Skeletal muscle satellite cell (primary cell): Measurements from ENCODE around the gene PRPF19.

Source experiments
- H3K27me3 ChIP-seq: 2 replicates; pipeline ENCODE4 v1.7.0; 2013; ENCODE audit warnings: low read length; ENCODE audit not compliant: control insufficient read depth, insufficient read depth
- H3K36me3 ChIP-seq: 2 replicates; pipeline ENCODE4 v1.7.0; 2013; ENCODE audit warnings: mild to moderate bottlenecking, control low read depth, low read length; ENCODE audit not compliant: insufficient read depth
- H3K4me1 ChIP-seq: 2 replicates; pipeline ENCODE4 v1.7.0; 2013; ENCODE audit warnings: low read length; ENCODE audit not compliant: control insufficient read depth, insufficient read depth
- H3K4me2 ChIP-seq: 2 replicates; pipeline ENCODE4 v1.7.0; 2013; ENCODE audit warnings: mild to moderate bottlenecking, low read length
- H3K4me3 ChIP-seq: 2 replicates; pipeline ENCODE4 v1.7.0; 2013; ENCODE audit warnings: low read length
- H3K9ac ChIP-seq: 2 replicates; pipeline ENCODE4 v1.7.0; 2013; ENCODE audit warnings: mild to moderate bottlenecking, low read depth, low read length, moderate library complexity
- H3K9me3 ChIP-seq: replicated peaks from 2 replicates; pipeline ENCODE4 v1.7.0; 2013; ENCODE audit warnings: mild to moderate bottlenecking, control low read depth, low read length

The PRPF19 gene

GRCh38 chr11:60936467-60937143 is 30.2 kb upstream of the PRPF19 start:
- H3K9ac ChIP-seq, result no peak overlapping the region
- no peak overlapping the region for H3K4me3 ChIP-seq
- no peaks in the 10 kb centered on the region for H3K36me3 ChIP-seq
- H3K9me3 ChIP-seq, result no peaks in the 10 kb centered on the region
- no peaks in the 10 kb centered on the region for H3K4me1 ChIP-seq
- H3K27me3 ChIP-seq, result no peaks in the 10 kb centered on the region
- H3K4me2 ChIP-seq, result no peak overlapping the region

GRCh38 chr11:60935676-60936442 is 29.5 kb upstream of the PRPF19 start:
- H3K4me2 ChIP-seq, result no peak overlapping the region
- H3K4me3 ChIP-seq, result no peak overlapping the region
- H3K36me3 ChIP-seq, result no peaks in the 10 kb centered on the region
- H3K9ac ChIP-seq, result no peak overlapping the region
- no peaks in the 10 kb centered on the region for H3K27me3 ChIP-seq
- no peaks in the 10 kb centered on the region for H3K9me3 ChIP-seq
- no peaks in the 10 kb centered on the region for H3K4me1 ChIP-seq

- Histone ChIP-seq H3K9ac (no peak overlapping the region), H3K4me2 (no peak overlapping the region), H3K4me3 (no peak overlapping the region), H3K36me3 (no peaks in the 10 kb centered on the region), H3K4me1 (no peaks in the 10 kb centered on the region), H3K27me3 (no peaks in the 10 kb centered on the region), H3K9me3 (no peaks in the 10 kb centered on the region)
These were observed 28.6 kb upstream of the PRPF19 start for GRCh38 chr11:60934790-60935605.

GRCh38 chr11:60934124-60934789 is 27.9 kb upstream of the PRPF19 start:
- H3K9ac ChIP-seq, result no peak overlapping the region
- H3K27me3 ChIP-seq, result no peaks in the 10 kb centered on the region
- H3K4me1 ChIP-seq, result no peaks in the 10 kb centered on the region
- H3K4me2 ChIP-seq, result no peak overlapping the region
- H3K4me3 ChIP-seq, result no peak overlapping the region
- H3K36me3 ChIP-seq, result no peaks in the 10 kb centered on the region
- H3K9me3 ChIP-seq, result no peaks in the 10 kb centered on the region

GRCh38 chr11:60933416-60934123 is 27.2 kb upstream of the PRPF19 start:
- Histone ChIP-seq H3K27me3 (no peaks in the 10 kb centered on the region), H3K9ac (no peak overlapping the region), H3K36me3 (no peaks in the 10 kb centered on the region), H3K4me1 (no peaks in the 10 kb centered on the region), H3K4me2 (no peak overlapping the region), H3K4me3 (no peak overlapping the region), H3K9me3 (no peaks in the 10 kb centered on the region)

GRCh38 chr11:60932605-60933356 is 26.4 kb upstream of the PRPF19 start:
- Histone ChIP-seq H3K36me3 (no peaks in the 10 kb centered on the region), H3K9me3 (no peaks in the 10 kb centered on the region), H3K9ac (no peak overlapping the region), H3K4me2 (no peak overlapping the region), H3K4me3 (no peak overlapping the region), H3K27me3 (no peaks in the 10 kb centered on the region), H3K4me1 (no peaks in the 10 kb centered on the region)

GRCh38 chr11:60931917-60932316 is 25.5 kb upstream of the PRPF19 start:
- no peak overlapping the region for H3K4me3 ChIP-seq
- no peak overlapping the region for H3K9ac ChIP-seq
- H3K27me3 ChIP-seq, result no peaks in the 10 kb centered on the region
- H3K4me1 ChIP-seq, result no peaks in the 10 kb centered on the region
- no peak overlapping the region for H3K4me2 ChIP-seq
- no peaks in the 10 kb centered on the region for H3K9me3 ChIP-seq
- no peaks in the 10 kb centered on the region for H3K36me3 ChIP-seq

- H3K4me1 ChIP-seq, result peaks cover 4% of the 10 kb centered on the region
- H3K9me3 ChIP-seq, result no peaks in the 10 kb centered on the region
- H3K4me2 ChIP-seq, result no peak overlapping the region
- no peak overlapping the region for H3K9ac ChIP-seq
- no peaks in the 10 kb centered on the region for H3K36me3 ChIP-seq
- no peaks in the 10 kb centered on the region for H3K27me3 ChIP-seq
- no peak overlapping the region for H3K4me3 ChIP-seq
These were observed 24.0 kb upstream of the PRPF19 start for GRCh38 chr11:60930394-60930793.

GRCh38 chr11:60929764-60930163 is 23.4 kb upstream of the PRPF19 start:
- Histone ChIP-seq H3K36me3 (no peaks in the 10 kb centered on the region), H3K4me2 (no peak overlapping the region), H3K4me3 (no peak overlapping the region), H3K4me1 (peaks cover 11% of the 10 kb centered on the region), H3K27me3 (peaks cover 6% of the 10 kb centered on the region), H3K9me3 (no peaks in the 10 kb centered on the region), H3K9ac (no peak overlapping the region)

- peaks cover 7% of the 10 kb centered on the region for H3K27me3 ChIP-seq
- no peaks in the 10 kb centered on the region for H3K9me3 ChIP-seq
- no peak overlapping the region for H3K9ac ChIP-seq
- no peak overlapping the region for H3K4me2 ChIP-seq
- no peaks in the 10 kb centered on the region for H3K36me3 ChIP-seq
- H3K4me3 ChIP-seq, result no peak overlapping the region
- peaks cover 16% of the 10 kb centered on the region for H3K4me1 ChIP-seq
These were observed 22.2 kb upstream of the PRPF19 start for GRCh38 chr11:60928563-60929001.
